ENCODE measurements around the gene CRACR2A.

DNA sequence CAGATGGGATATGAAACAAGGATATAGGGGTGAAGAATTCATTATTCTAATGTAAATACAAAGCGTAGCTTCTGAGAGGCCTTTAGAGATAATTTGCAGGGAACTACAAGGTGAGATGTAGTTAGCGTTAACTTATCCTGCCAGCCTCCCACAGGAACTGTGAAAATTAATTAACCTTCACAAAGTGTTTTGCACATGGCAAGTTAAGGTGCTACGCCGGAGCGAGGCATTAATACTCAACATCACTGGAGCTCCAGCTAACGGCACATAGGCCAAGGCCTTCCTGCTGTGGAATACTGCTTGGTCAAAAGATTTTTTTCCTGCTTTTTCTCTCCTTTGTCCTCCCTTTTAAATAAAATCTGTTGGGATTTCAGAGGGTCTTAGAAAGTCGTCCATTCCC, 86.5 kb downstream of the CRACR2A start:
- TF ChIP-seq, protein P1, sequence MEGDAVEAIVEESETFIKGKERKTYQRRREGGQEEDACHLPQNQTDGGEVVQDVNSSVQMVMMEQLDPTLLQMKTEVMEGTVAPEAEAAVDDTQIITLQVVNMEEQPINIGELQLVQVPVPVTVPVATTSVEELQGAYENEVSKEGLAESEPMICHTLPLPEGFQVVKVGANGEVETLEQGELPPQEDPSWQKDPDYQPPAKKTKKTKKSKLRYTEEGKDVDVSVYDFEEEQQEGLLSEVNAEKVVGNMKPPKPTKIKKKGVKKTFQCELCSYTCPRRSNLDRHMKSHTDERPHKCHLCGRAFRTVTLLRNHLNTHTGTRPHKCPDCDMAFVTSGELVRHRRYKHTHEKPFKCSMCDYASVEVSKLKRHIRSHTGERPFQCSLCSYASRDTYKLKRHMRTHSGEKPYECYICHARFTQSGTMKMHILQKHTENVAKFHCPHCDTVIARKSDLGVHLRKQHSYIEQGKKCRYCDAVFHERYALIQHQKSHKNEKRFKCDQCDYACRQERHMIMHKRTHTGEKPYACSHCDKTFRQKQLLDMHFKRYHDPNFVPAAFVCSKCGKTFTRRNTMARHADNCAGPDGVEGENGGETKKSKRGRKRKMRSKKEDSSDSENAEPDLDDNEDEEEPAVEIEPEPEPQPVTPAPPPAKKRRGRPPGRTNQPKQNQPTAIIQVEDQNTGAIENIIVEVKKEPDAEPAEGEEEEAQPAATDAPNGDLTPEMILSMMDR (IDR thresholded peaks at IDR 0.05), result no peak
- no peak for TF ChIP-seq POLR2A (IDR thresholded peaks at IDR 0.05)
